GM18508 (cell line): ENCODE measurements around the gene DIRAS2.

Experiments
- ATAC-seq: cut with Tn5 transposase; IDR thresholded peaks from one replicate; pipeline ENCODE4 v1.9.1; 2021; ENCODE audit warnings: moderate number of reproducible peaks; ENCODE audit not compliant: insufficient read depth, unreplicated experiment

Gene DIRAS2

DNA sequence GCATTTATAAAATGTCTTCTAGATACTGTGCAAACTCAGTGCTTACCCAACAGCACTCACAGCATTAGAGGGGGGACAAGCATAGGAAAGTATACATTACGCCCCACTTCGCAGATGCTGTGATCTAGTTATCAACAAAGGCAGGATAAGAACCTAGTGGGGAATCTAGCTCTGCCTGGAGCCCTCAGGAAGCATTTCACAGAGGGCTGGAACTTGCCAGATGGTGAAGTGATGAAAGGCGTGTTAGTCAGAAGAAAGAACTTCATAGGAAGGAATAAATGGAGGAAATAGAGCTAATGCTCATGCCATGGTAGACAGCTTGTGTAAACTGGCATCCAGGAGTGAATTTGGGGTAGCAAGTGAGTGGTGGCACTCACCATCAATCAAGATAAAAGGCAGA is 25.8 kb downstream of the DIRAS2 start:
- ATAC-seq = no peak

- ATAC-seq = no peak
Measured at GRCh38 chr9:90613502-90613901, 29.1 kb downstream of the DIRAS2 start.

GRCh38 chr9:90612957-90613356 is 29.7 kb downstream of the DIRAS2 start:
- ATAC-seq = no peak

DNA sequence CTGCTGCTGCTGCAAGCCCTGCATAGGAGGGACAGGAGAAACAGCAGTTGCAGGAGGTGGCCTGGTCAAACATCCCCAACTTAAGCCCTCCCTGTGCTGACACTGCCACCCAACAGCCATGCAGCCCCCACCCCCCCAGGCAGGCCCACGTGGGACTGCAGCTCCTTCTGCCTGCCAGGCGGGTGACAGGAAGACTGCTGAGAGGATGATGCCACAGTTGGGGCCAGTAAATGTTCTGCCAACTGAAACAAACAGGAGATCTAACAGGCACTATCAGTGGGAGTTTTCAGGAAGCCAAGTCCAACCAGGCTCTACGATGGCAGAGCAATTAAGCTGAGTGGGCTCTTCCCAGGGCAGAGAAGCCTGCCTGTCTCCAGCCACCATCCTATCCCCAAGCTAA is 31.1 kb downstream of the DIRAS2 start:
- no peak for ATAC-seq

DNA sequence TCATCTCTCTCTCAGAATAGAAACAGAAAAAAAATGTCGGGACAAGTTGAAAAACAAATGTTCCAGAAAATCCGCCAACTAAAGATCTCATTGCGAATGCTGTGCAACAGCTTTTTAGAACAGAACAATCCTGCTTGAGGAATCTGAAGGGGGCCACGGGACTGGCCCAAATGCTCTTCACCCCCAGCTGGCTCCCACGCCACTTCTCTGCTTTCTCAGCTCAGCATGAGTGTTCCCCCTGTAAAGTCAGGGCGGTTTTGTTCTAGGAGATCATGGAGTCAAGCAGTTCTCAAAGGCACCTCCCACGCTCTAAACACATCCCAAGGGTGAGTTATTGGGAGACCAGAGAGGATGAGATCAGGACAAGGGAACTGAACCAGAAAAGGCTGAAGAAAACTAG is 31.5 kb downstream of the DIRAS2 start:
- no peak for ATAC-seq

- ATAC-seq = no peak
Measured at GRCh38 chr9:90607701-90608516, 34.7 kb downstream of the DIRAS2 start.

GRCh38 chr9:90600029-90600428 is 42.6 kb downstream of the DIRAS2 start:
- no peak for ATAC-seq

DNA sequence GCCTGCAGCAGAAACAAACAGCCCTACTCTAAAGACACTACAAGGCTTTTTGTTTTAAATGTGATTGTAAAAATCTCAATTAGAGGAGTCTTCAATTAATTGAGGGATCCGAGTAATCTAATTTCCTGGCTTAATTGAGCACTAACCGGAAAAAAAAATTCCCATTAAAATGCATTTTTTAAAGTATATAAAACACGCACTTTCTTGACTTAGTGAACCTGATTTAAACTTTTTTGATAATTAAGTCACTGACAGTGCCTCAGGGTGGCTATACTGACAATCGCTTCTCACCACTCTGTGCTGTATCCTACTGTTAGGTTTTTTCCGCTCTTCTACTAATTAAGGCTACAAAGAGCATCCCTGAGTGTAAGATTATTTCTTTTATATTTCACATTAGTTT is 44.4 kb downstream of the DIRAS2 start:
- no peak for ATAC-seq

GRCh38 chr9:90593646-90594045 is 49.0 kb downstream of the DIRAS2 start:
- ATAC-seq = no peak

- no peak for ATAC-seq
Measured at GRCh38 chr9:90580576-90580975, 62.0 kb downstream of the DIRAS2 start.

DNA sequence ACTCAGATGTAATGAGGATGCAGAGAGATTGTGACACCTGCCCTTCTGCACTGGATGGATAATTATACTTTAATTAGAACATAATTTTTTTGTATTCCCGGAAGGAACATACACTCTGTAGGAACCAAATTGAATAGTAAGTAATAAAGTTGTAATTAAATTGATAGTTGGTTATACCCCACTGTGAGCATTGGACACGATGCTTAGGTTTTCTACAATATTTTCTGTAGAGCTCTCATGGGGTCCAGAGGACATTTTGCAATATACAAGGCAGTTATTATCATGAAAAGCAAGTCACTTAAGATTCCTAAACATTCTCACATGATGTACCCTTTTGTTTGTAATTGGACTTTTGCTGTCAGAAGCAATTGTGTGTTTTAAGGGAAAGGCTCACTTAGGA is 63.4 kb downstream of the DIRAS2 start:
- no peak for ATAC-seq

GRCh38 chr9:90578126-90578815 is 64.4 kb downstream of the DIRAS2 start:
- ATAC-seq = no peak

GRCh38 chr9:90569511-90569910 is 73.1 kb downstream of the DIRAS2 start:
- ATAC-seq = no peak

GRCh38 chr9:90568667-90569066 is 74.0 kb downstream of the DIRAS2 start:
- no peak for ATAC-seq

- ATAC-seq = no peak
Measured at GRCh38 chr9:90562229-90562628, 80.4 kb downstream of the DIRAS2 start.
